HG02885 (cell line): ENCODE data around the gene VRK2.
"Not testable (repeated sequence)": the region's sequence is repeated elsewhere in the genome, so short reads cannot be mapped to it uniquely, and the experiment has no call there.

Experiments used
- ATAC-seq: cut with Tn5 transposase; IDR thresholded peaks from one replicate; pipeline ENCODE4 v1.9.1; 2021; ENCODE audit warnings: mild to moderate bottlenecking; ENCODE audit not compliant: unreplicated experiment, poor library complexity

The VRK2 gene

DNA sequence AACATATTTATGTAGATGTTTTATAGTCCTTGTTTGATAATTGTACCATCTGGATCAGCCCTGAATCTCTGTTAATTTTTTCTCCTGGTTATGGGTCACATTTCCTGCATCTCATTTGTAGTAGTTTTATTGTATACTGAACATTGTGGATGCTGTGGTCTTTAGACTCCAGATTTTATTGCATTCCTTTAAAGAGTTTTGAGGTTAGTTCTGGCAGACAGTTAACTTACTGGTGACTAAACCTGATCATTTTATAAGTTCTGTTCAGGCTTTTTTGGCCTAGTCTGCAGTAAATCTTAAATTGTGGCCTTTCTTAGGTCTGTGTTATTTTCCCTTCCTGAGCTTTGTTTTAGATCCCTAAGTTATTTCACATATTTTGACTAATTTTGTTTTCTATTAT is 110.2 kb downstream of the VRK2 start:
- ATAC-seq: no peak

GRCh38 chr2:58157754-58158153 is 111.1 kb downstream of the VRK2 start:
- ATAC-seq: no peak

DNA sequence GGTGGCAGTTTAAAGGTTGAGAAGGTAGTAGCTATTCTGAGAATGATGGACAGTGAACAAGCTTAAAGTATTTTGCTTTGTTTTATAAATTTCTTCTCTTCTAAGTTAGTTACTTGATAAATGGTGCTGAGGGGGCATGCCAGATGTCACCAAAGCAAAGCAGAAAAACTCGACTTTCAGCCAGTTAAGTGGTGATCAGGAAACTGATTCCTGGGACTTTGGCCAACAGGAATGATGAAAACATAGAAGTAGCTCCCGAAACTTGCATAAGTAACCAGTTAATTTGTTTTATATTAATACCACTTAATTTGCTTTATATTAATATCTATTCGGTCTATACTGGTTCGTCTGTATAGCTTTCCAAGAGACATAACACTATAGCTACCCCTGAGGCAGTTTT is 111.9 kb downstream of the VRK2 start:
- no peak for ATAC-seq

DNA sequence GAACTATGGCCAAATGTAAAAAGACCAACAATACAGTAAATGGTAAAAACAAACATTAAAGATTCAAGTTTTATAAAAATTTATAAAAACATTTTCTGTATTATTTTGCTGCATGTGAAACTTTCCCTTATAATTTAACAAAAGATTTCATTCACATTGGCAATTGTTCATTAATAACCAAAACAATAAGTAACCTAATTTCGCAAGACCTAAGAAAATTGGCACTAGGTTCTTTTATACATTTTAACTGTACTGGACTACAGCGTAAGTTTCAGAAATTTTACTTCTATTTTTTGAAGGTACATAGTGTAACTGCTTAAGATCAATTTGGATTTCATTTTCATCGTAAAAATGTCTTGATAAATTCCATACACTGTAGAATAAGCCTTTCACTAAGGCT is 117.3 kb downstream of the VRK2 start:
- no peak for ATAC-seq

- ATAC-seq: not testable (repeated sequence)
Observed at GRCh38 chr2:58168130-58168529, 121.5 kb downstream of the VRK2 start.

DNA sequence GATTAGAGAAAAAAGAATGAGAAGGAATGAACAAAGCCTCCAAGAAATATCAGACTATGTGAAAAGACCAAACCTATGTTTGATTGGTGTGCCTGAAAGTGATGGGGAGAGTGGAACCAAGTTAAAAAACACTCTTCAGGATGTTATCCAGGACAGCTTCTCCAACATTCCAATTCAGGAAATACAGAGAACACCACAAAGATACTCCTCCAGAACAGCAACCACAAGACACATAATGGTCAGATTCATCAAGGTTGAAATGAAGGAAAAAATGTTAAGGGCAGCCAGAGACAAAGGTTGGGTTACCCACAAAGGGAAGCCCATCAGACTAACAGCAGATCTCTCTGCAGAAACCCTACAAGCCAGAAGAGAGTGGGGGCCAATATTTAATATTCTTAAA is 123.2 kb downstream of the VRK2 start:
- ATAC-seq: not testable (repeated sequence)

GRCh38 chr2:58170334-58170933 is 123.8 kb downstream of the VRK2 start:
- not testable (repeated sequence) for ATAC-seq

- not testable (repeated sequence) for ATAC-seq
Observed at GRCh38 chr2:58171831-58172230, 125.2 kb downstream of the VRK2 start.

- ATAC-seq: not testable (repeated sequence)
Observed at GRCh38 chr2:58177187-58177586, 130.6 kb downstream of the VRK2 start.

- not testable (repeated sequence) for ATAC-seq
Observed at GRCh38 chr2:58180175-58180574, 133.6 kb downstream of the VRK2 start.

DNA sequence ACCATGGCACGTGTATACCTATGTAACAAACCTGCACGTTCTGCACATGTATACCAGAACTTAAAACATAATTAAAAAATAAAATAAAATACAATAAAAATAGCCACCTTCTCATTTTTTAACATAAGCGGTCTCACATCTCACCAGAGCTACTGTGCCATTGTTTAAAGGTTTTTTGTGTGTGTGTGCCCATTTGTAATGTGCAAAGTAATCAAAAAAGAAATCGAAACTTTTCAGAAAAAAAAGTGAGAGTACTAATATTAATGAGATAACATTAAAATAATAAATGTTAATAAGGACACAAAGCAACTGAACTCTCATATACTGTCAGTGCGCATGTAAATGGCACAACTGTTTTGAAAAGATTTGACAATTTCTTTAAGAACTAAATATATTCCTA is 134.0 kb downstream of the VRK2 start:
- no peak for ATAC-seq

- no peak for ATAC-seq
Observed at GRCh38 chr2:58182527-58182926, 135.9 kb downstream of the VRK2 start.

DNA sequence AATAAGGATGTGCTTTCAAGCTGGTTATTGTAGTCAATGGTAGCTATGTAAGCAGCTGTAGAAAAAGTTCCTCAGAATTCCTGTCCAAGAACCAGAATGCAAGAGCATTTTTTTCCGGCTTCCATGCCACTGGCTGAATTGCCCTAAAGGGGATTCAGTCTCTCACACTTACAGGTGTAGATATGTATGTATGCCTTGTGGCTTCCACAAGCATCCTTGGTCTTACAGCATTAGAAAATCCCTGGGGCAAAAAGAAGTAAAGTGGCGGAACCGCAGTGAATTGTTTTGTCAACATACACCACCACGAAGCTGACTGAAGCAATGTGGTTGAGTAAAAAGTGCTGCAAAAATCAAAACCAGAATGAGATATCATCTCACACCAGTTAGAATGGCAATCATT is 139.9 kb downstream of the VRK2 start:
- ATAC-seq: no peak

GRCh38 chr2:58187022-58187421 is 140.4 kb downstream of the VRK2 start:
- ATAC-seq: not testable (repeated sequence)

- ATAC-seq: no peak
Observed at GRCh38 chr2:58194458-58194857, 147.9 kb downstream of the VRK2 start.

GRCh38 chr2:58195662-58196061 is 149.1 kb downstream of the VRK2 start:
- ATAC-seq: no peak

- no peak for ATAC-seq
Observed at GRCh38 chr2:58197894-58198293, 151.3 kb downstream of the VRK2 start.

- ATAC-seq: no peak
Observed at GRCh38 chr2:58202404-58202803, 155.8 kb downstream of the VRK2 start.

DNA sequence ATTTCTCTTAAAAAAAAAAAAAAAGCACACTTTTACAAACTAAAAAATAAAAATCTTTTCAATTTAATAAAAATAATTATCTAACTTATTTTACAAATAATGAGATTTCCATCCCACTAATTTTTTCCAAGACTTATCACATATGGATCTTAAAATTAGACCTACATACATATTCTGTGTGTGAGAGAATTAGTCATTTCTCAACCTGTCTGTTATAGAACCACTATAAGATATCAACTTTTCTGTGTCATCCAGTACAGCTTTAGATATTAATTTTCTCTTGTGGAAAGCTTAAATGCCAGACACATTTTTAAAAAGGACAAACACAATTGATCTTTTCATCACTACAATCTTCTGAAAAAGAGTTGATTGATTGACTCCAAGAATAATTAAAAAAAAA is 156.4 kb downstream of the VRK2 start:
- ATAC-seq: no peak

DNA sequence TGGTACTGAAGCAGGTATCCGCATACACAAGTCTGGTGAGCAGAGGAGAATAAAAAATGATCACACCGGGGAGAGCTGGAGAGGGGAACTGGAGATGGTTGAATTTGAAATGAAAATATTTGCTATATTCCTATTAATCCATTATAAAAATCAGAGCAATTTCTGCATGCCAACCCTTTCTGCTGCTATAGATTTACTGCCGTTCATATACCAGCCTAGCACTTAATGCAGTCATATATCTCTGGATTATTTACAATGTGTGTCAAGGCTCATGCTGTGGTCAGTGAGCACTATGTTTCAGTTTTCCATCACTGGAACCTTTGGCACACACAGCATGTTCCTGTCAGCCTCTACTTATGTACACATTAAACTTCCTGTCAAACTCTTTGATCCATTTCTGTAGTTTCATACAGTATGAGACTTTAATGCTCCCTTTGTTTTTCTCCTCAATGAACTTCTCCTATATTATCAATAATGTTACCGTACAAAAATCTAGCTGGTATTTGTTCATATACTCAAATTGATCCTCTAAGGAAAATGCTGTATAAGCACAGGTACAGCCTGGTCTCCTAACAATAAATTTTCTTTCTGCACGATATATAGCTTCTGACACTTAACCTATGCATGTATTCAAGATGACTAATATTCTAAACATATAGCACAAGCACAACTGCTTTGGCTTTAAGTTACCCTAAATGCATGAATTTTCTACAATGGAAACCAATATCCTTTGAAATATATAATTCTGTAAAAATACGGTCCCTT is 157.8 kb downstream of the VRK2 start:
- no peak for ATAC-seq

DNA sequence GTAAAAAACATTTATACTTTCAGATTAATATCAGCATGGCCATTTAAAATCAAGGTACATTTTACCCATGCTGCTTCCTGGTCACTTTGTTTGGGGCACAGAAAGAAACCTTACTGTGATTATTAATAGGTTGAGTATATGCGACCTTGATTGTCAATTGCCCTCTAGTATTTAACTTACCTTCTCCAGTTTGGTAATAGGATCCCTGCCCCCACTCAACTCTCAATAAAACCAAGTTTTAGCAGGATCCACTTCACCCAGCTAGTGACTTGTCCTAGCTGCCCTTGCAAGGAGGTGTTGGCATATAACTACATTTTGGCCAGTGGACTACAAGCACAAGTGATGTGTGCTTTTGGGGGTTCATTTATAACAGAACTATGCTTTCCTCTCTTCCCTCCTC is 160.2 kb downstream of the VRK2 start:
- no peak for ATAC-seq

GRCh38 chr2:58207189-58207588 is 160.6 kb downstream of the VRK2 start:
- no peak for ATAC-seq
